ENCODE data around the gene PSME1. TPM values are rescaled to one million over a fixed set of nuclear protein-coding genes. Genes with fewer than 3 reads are reported as not detected.

The PSME1 gene
- total and polyA plus RNA-seq, 2 of the 13 experiments (the other 11 are each of a cell fraction or from before 2014, with no cell fraction given), result 159 to 608 TPM

DNA sequence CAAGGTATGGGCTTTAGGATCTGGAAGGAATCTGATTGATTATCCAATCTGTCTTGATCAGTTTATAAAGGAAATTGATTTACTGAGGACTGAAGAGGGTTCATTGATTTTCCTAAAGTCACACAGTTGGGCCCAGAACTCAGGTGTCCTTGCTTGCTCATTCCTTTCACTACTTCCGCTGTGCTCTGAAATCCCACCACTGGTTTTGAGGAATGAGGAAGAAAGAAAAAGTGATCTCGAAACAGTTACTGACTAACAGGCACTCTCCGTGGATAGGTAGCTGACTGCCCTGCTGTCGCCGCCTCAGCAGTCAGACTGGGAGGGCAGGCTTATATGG, 5.6 kb upstream of the PSME1 start, which contains the start of gene FITM1 (continued):
- TF ChIP-seq ZNF83 (CRISPR knock-in tag; IDR thresholded peaks at IDR 0.05; ENCODE audit: borderline replicate concordance), result no peak
- TF ChIP-seq SIN3A (IDR thresholded peaks at IDR 0.05; ENCODE audit: borderline replicate concordance, low read depth, low read length), result no peak
- TF ChIP-seq, protein P1, sequence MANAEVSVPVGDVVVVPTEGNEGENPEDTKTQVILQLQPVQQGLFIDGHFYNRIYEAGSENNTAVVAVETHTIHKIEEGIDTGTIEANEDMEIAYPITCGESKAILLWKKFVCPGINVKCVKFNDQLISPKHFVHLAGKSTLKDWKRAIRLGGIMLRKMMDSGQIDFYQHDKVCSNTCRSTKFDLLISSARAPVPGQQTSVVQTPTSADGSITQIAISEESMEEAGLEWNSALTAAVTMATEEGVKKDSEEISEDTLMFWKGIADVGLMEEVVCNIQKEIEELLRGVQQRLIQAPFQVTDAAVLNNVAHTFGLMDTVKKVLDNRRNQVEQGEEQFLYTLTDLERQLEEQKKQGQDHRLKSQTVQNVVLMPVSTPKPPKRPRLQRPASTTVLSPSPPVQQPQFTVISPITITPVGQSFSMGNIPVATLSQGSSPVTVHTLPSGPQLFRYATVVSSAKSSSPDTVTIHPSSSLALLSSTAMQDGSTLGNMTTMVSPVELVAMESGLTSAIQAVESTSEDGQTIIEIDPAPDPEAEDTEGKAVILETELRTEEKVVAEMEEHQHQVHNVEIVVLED (CRISPR knock-in tag; IDR thresholded peaks at IDR 0.05; ENCODE audit: borderline replicate concordance), result no peak
- TF ChIP-seq, protein P2, sequence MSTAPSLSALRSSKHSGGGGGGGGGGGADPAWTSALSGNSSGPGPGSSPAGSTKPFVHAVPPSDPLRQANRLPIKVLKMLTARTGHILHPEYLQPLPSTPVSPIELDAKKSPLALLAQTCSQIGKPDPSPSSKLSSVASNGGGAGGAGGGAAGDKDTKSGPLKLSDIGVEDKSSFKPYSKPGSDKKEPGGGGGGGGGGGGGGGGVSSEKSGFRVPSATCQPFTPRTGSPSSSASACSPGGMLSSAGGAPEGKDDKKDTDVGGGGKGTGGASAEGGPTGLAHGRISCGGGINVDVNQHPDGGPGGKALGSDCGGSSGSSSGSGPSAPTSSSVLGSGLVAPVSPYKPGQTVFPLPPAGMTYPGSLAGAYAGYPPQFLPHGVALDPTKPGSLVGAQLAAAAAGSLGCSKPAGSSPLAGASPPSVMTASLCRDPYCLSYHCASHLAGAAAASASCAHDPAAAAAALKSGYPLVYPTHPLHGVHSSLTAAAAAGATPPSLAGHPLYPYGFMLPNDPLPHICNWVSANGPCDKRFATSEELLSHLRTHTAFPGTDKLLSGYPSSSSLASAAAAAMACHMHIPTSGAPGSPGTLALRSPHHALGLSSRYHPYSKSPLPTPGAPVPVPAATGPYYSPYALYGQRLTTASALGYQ (CRISPR knock-in tag; IDR thresholded peaks at IDR 0.05), result no peak
- TF ChIP-seq ZNF383 (CRISPR knock-in tag; IDR thresholded peaks at IDR 0.05; ENCODE audit: borderline replicate concordance), result no peak
- peak; percentile 59; the same call in 1 of the 2 replicates for TF ChIP-seq NFIB (CRISPR knock-in tag; IDR thresholded peaks at IDR 0.05; ENCODE audit: borderline replicate concordance)
- TF ChIP-seq ZNF44 (CRISPR knock-in tag; IDR thresholded peaks at IDR 0.05), result 0 out of 2 replicates have a peak, but pooled peaks have one; percentile 17
- TF ChIP-seq FOXC1 (CRISPR knock-in tag; IDR thresholded peaks at IDR 0.05; ENCODE audit: borderline replicate concordance), result no peak
- TF ChIP-seq AGO2 (optimal IDR thresholded peaks at IDR 0.05; ENCODE audit: low read depth, low read length), result no peak
- TF ChIP-seq, protein P3, sequence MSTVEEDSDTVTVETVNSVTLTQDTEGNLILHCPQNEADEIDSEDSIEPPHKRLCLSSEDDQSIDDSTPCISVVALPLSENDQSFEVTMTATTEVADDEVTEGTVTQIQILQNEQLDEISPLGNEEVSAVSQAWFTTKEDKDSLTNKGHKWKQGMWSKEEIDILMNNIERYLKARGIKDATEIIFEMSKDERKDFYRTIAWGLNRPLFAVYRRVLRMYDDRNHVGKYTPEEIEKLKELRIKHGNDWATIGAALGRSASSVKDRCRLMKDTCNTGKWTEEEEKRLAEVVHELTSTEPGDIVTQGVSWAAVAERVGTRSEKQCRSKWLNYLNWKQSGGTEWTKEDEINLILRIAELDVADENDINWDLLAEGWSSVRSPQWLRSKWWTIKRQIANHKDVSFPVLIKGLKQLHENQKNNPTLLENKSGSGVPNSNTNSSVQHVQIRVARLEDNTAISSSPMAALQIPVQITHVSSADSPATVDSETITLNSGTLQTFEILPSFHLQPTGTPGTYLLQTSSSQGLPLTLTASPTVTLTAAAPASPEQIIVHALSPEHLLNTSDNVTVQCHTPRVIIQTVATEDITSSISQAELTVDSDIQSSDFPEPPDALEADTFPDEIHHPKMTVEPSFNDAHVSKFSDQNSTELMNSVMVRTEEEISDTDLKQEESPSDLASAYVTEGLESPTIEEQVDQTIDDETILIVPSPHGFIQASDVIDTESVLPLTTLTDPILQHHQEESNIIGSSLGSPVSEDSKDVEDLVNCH (CRISPR knock-in tag; IDR thresholded peaks at IDR 0.05), result no peak
- TF ChIP-seq, protein P4, sequence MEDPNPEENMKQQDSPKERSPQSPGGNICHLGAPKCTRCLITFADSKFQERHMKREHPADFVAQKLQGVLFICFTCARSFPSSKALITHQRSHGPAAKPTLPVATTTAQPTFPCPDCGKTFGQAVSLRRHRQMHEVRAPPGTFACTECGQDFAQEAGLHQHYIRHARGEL (CRISPR knock-in tag; IDR thresholded peaks at IDR 0.05), result no peak
- TF ChIP-seq, protein P5, sequence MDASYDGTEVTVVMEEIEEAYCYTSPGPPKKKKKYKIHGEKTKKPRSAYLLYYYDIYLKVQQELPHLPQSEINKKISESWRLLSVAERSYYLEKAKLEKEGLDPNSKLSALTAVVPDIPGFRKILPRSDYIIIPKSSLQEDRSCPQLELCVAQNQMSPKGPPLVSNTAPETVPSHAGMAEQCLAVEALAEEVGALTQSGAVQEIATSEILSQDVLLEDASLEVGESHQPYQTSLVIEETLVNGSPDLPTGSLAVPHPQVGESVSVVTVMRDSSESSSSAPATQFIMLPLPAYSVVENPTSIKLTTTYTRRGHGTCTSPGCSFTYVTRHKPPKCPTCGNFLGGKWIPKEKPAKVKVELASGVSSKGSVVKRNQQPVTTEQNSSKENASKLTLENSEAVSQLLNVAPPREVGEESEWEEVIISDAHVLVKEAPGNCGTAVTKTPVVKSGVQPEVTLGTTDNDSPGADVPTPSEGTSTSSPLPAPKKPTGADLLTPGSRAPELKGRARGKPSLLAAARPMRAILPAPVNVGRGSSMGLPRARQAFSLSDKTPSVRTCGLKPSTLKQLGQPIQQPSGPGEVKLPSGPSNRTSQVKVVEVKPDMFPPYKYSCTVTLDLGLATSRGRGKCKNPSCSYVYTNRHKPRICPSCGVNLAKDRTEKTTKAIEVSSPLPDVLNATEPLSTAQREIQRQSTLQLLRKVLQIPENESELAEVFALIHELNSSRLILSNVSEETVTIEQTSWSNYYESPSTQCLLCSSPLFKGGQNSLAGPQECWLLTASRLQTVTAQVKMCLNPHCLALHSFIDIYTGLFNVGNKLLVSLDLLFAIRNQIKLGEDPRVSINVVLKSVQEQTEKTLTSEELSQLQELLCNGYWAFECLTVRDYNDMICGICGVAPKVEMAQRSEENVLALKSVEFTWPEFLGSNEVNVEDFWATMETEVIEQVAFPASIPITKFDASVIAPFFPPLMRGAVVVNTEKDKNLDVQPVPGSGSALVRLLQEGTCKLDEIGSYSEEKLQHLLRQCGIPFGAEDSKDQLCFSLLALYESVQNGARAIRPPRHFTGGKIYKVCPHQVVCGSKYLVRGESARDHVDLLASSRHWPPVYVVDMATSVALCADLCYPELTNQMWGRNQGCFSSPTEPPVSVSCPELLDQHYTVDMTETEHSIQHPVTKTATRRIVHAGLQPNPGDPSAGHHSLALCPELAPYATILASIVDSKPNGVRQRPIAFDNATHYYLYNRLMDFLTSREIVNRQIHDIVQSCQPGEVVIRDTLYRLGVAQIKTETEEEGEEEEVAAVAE (CRISPR knock-in tag; IDR thresholded peaks at IDR 0.05; ENCODE audit: borderline replicate concordance), result 0 out of 2 replicates have a peak, but pooled peaks have one; percentile 3
- TF ChIP-seq REPIN1 (CRISPR knock-in tag; IDR thresholded peaks at IDR 0.05; ENCODE audit: borderline replicate concordance, low read depth), result no peak
- peak; percentile 57; the same call in 1 of the 2 replicates for TF ChIP-seq TRIM24 (CRISPR knock-in tag; IDR thresholded peaks at IDR 0.05)
- TF ChIP-seq RFX3 (CRISPR knock-in tag; IDR thresholded peaks at IDR 0.05), result no peak
- TF ChIP-seq, protein P6, sequence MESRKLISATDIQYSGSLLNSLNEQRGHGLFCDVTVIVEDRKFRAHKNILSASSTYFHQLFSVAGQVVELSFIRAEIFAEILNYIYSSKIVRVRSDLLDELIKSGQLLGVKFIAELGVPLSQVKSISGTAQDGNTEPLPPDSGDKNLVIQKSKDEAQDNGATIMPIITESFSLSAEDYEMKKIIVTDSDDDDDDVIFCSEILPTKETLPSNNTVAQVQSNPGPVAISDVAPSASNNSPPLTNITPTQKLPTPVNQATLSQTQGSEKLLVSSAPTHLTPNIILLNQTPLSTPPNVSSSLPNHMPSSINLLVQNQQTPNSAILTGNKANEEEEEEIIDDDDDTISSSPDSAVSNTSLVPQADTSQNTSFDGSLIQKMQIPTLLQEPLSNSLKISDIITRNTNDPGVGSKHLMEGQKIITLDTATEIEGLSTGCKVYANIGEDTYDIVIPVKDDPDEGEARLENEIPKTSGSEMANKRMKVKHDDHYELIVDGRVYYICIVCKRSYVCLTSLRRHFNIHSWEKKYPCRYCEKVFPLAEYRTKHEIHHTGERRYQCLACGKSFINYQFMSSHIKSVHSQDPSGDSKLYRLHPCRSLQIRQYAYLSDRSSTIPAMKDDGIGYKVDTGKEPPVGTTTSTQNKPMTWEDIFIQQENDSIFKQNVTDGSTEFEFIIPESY (CRISPR knock-in tag; IDR thresholded peaks at IDR 0.05), result no peak
- no peak for TF ChIP-seq ETV5 (CRISPR knock-in tag; IDR thresholded peaks at IDR 0.05; ENCODE audit: borderline replicate concordance)

Data from HepG2 (cell line).